Thyroid gland (tissue), 4 donors: ENCODE results near the gene HOXC10.

Experiments used
- POLR2A ChIP-seq, 2 donors: fragments of 450-650 bp; IDR thresholded peaks; one replicate each; pipeline ENCODE4 v1.6.1; 2017; ENCODE audit warnings: antibody characterized with exemption in 2 of 2, mild to moderate bottlenecking in 2 of 2, moderate library complexity in 1 of 2
- TF ChIP-seq, protein P1 (sequence below), 6 experiments: fragments of 200-600 bp in 3 of 6; fragments of 450-650 bp in 3 of 6; sonication (generic) in 3 of 6; IDR thresholded peaks; one replicate each; pipeline ENCODE4 v1.5.1; 2016 to 2019; ENCODE audit warnings: antibody characterized with exemption in 6 of 6, mild to moderate bottlenecking in 2 of 6, inconsistent platforms in 1 of 6, moderate library complexity in 1 of 6

DNA sequence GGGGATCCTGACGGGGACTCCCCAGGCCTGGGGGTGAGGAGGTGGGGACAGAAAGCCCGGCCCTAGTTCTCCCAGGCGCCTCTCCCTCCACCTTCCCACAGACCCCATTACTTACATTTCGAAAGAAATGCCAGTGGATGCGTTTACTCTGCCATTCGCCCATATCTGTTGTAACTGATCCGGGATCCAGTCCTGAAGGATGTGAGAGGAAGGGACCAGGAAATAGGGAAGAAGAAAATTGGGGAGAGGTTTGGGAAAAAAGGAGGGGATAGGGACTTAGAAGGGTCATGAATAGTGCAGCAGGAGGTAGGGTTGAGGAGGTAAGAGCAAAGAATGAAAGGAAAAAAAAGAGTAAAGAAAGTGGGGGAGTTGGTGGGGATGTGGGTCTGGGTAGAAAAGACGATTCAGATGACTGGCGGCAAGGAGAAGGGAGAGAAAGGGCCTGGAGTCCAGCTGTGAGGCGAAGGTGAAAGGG is 29.1 kb upstream of the HOXC10 start:
- TF ChIP-seq, protein P1, sequence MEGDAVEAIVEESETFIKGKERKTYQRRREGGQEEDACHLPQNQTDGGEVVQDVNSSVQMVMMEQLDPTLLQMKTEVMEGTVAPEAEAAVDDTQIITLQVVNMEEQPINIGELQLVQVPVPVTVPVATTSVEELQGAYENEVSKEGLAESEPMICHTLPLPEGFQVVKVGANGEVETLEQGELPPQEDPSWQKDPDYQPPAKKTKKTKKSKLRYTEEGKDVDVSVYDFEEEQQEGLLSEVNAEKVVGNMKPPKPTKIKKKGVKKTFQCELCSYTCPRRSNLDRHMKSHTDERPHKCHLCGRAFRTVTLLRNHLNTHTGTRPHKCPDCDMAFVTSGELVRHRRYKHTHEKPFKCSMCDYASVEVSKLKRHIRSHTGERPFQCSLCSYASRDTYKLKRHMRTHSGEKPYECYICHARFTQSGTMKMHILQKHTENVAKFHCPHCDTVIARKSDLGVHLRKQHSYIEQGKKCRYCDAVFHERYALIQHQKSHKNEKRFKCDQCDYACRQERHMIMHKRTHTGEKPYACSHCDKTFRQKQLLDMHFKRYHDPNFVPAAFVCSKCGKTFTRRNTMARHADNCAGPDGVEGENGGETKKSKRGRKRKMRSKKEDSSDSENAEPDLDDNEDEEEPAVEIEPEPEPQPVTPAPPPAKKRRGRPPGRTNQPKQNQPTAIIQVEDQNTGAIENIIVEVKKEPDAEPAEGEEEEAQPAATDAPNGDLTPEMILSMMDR (IDR thresholded peaks at IDR 0.05): no peak
- no peak for TF ChIP-seq POLR2A (IDR thresholded peaks at IDR 0.05)
